Stimulated activated CD4-positive, alpha-beta T cell treated with anti-CD3 and anti-CD28 coated beads, Interleukin-12 subunit alpha, Interleukin-12 subunit beta, amount 100 ng/mL, for 24 hours (primary cell): ENCODE measurements around the gene COLEC12.
"Not testable (repeated sequence)": the region's sequence is repeated elsewhere in the genome, so short reads cannot be mapped to it uniquely, and the experiment has no call there.

ENCODE experiments used
- DNase-seq, 2 experiments: peaks; one replicate each; pipeline ENCODE4 v3.0.0-alpha.2; 2020; ENCODE audit warnings: low read depth in 2 of 2

The COLEC12 gene

DNA sequence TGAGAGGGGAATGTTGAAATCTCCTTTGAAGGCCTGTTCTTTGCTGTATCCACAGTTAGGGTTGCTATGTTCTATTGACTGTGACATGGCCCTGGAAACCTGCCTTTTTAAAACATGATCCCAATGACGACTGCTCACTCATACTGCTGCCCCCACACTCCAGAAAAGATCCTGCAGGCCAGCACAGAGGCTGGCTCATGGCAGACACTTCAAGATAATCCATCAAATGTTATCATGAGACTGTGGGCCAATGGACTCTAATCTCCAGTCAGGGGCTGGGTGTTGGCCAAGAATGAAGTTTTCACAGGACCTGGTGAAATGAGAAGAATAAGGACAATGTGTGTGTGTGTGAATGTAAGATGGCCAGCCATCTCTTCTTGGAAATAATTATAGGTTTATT is 173.7 kb downstream of the COLEC12 start:
- no peak for DNase-seq

DNA sequence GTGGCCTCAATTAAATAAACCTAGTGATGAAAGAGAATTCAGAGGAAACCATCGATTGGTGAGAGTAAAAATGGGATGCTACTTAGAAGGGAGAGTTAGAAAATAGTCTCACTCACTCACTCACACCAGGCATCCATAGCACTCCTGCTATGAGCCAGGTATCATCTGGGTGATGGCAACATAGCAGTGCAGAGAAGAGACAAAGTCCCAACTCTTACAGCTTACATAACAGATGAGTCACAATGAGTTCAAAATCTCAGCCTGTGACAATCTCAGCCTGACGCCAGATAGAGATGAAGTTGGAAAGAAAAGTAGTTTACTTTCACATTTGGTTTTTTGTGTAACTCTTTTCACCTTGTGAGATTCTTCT is 177.3 kb downstream of the COLEC12 start:
- DNase-seq, result no peak

DNA sequence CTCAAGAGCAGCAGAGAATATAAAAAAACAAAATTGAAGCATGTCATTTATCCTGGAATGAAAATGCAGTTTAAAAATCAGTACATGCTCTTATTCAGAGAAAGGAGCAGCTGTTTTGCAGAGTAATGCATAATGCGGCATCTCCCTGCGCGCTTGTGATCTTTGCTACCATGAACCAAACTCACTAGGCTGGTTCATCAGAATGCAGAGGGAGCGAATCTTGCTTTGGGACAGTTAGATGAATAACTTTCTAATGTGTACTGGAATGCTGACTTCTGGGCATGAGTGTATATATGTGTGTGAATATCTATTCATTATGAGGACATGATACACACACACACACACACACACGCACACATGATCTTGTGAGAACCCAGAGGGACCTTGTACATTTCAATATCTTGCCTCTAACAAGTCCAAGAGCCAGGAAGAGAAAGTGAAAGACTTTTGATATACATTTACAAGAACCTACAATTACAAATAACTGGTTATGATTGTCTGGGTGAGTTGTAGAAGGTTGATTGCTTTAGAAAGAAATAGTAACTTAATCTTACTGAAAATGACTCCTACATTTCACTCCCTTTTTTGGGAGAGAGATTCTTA is 178.5 kb downstream of the COLEC12 start:
- no peak for DNase-seq

DNA sequence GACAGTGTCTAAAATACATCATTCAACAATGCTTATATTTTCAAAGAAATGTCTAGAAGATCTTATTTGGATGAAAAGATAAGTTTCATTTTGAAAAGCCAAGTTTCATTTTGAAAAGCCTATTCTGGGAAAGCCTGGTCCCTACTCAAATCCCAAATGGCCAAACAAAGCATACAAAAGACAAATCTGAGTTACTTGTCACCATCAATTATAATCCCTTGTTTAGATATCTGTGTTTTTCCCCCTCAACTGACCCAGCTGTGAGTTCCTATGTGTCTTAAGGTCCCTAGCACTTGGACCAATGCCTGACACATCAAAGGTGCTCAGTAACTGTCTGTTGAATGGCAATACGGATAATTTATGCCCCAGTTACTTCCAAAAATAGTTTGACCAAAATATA is 180.3 kb downstream of the COLEC12 start:
- DNase-seq, result no peak

DNA sequence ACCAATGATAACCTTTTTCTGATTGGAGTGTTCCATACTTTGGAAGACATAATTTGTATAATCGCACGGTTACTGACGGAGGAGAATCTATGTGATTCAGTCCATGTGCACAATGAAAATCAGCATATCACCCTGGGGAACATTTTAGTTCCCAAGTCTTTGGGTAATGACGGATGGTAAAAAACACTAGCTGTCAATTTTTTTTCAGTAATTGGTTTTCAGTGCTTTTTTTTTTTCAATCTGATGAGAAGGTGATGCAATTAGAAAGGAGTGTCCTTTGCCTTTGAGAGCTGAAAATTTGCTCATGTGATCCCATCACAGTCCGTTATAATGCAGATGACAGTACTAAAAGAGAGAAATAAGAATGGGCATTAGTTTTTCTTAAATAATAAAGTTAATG is 180.8 kb downstream of the COLEC12 start:
- no peak for DNase-seq

DNA sequence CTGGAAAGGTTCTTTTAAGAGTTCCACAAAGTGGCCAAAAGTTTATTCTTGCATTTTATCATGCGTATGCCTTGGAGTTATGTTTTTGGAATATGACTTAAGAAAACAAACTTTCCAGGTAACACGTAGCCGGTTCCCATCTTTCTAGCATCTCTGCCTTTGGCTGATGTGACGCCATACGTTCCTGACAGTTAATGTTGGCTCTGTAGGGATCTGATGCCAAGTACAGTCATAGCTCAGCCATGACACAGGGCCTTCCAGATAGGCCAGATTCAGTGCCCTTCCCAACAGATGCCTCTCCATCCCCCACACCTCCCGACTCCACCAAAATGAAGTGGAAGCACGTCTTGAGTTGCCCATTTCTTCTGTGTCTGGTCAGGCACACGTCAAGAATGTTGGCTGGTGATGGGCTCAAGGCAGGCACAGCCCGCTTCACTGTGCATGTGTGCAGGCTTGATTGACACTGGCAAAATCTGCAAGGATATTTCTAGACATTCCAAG is 181.7 kb downstream of the COLEC12 start:
- no peak for DNase-seq

DNA sequence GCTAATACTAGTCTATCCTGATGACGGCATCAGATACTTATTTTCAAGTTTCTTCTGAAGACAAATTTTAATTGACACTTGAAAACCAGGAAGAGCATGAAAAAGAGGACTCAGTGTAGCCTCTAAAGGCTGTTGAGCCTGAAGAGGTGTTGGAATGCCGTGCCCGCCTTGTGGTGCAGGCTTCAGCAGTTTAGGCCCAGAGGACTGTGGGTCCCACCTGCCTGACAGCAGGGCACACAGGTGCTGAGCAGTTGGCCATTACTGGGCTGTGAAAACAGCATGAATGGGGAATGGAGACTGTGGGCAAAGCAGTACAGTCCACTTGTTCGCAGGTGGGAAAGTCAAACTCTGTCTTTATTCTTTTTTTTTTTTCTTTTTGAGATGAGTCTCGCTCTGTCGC is 182.9 kb downstream of the COLEC12 start:
- no peak for DNase-seq

DNA sequence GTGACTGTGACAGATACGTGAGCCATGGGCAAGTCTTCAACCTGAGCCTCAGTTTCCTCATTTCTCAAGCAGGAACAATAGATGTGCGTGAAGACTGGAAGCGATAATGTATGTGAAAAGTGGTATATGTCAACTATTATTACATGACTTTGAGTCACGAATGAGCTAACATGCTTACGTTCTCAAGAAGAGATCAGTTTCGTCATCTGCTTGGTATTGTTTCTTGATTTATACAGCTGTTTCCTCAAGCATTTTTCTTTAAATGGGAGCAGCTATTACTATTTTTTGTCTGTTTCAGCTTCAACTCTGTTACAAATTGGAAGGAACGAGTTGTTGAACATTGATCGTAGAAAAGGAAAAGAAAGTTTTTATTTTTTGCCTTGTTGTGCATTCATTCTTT is 184.1 kb downstream of the COLEC12 start:
- no peak for DNase-seq

DNA sequence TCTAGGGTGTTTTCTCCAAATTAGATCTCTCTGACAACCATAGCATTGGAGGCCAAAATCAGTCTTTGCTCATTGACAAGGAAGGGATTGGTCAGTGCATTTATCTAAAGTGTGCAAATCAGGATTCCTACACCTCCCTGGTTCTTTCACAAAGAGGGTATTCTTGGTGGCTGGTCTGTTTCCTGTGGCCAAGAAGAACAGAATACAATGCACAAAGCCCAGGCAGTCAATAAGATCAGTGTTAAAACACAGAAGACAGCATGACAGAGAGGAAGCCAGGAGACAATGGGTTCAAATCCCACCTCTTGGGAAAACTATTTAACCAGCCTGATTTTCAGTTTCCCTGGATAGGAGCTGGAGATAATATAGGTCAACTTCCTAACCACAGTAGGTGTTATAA is 186.6 kb downstream of the COLEC12 start:
- DNase-seq, result no peak

DNA sequence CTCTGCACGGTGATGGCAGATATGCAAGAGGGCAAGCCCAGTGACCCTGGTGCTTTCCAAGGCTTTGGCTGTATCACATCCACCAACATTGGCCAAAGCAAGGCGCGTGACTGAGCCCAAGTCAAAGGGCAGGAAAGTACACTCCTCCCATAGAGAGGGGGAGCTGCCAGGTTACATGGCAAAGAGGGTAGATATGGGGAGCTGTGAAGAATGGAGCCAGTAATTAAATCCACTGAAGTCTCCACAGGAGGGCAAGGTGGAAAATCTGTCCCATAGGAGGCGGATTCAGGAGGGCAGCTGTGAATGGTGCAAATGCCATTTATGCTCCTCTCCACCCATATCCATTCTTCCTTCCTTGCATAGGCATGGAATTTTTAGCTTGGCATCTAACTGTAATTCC is 188.1 kb downstream of the COLEC12 start:
- DNase-seq, result no peak

DNA sequence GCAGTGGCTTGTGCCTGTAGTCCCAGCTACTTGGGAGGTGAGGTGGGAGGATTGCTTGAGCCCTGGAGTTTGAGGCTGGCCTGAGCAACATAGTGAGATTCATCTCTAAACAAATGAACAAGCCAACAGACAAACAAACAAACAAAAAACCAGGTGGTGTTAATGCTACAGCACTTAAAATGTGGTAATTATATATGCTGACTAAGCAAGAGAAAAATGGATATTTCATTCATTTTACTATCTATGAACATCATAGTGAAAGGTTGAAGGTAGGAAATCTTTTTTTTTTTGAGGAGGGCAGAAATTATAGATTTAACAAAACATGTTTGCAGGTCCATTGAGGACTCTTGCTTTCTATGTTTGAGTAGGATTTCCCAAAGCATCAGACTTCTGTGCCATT is 190.5 kb downstream of the COLEC12 start:
- DNase-seq, result no peak

DNA sequence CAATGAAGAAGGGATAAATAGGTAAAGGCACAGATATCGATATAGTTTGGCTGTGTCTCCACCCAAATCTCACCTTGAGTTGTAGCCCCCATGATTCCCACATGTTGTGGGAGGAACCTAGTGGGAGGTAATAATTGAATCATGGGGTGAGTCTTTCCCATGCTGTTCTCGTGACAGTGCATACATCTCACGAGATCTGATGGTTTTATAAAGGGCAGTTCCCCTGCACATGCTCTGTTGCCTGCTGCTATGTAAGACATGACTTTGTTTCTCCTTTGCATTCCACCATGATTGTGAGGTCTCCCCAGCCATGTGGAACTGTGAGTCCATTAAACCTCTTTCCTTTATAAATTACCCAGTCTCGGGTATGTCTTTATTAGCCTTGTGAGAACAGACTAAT is 192.4 kb downstream of the COLEC12 start:
- DNase-seq, result not testable (repeated sequence)

DNA sequence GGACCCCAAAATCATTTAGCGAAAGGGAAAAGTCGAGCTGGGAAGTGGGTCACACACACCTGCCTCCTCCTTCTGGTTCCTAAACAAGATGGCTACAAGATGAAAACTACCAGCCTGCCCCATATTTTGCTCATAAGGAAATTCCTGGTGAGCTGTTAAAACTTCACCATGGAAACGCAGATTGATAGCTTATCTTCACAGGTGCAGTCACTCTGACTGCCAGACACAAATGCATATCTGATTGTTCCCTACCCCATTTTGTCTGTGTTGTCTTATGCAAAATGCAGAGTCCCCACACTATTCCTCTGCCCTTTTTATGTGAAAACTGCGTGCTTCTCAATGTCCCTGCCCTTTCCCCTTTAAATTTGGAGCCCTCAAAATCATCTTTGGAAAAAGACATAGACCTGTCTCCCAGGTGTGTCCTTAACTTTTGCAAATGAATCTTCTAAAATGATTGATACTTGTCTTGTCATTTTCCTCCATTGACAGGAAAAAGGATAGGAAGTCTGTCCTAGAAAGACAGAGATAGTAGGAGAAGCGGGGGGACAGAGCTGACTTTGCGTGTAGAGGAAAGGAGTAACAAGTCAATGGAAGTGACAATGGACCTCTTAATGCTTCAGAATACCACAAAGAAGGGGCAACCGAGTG is 193.8 kb downstream of the COLEC12 start:
- no peak for DNase-seq

DNA sequence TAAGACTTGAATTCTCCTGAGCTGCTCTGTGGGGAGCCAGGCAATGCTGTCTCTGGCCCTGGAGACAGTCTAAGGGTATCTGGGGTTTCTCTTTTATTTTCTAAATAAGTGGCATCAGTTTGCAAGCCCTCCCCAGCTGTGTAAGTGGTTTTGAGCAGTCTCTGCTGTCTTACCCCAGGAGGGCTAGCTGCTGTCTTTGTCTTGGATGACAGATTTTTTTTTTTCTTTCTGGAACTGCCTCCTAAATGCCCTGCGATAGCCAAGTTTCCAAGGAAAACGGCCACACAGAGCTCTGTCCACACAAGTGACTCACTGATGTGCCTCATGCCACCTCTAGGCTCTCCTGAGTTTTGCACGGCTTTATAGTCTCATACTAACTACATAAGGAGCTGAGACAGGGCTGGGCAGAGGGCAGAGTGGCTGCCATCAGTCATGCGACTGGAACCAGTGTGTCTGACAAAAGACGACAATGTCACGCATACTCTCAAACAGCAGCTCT is 195.4 kb downstream of the COLEC12 start:
- no peak for DNase-seq

DNA sequence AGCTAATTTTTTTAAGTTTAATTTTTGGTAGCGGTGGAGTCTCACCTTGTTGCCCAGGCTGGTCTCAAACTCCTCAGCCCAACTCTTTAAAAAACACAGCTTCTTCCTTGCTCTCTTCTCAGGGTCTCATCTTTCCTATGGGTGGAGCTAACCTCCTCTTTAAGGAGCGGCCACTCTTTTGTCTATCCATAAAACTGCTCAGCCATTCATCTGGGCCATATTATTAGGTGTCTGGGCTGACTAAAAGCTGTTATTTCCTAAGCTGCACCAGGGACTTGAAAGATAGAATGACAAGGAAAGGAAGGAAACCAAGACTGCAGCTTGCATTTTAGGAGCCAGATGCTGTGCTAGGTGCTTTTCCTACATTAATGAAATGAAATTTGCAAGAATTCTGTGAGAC is 196.9 kb downstream of the COLEC12 start:
- DNase-seq, result no peak

DNA sequence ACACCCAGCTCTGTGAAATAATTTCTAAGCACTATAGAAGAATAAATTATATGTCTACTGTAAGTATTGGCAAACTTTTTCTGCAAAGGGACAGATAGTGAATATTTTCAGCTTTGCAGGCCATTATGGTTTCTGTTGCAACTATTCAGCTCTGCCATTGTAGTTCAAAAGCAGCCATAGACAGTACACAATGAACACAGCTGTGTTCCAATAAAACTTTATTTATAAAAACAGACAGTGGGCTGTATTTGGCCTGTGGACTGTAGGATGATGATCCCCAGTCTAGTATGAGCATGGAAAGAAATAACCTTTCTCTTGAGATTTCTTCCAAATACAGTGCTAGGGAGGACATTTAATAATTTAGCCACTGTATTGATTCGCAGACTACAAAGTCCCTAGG is 197.5 kb downstream of the COLEC12 start:
- no peak for DNase-seq

DNA sequence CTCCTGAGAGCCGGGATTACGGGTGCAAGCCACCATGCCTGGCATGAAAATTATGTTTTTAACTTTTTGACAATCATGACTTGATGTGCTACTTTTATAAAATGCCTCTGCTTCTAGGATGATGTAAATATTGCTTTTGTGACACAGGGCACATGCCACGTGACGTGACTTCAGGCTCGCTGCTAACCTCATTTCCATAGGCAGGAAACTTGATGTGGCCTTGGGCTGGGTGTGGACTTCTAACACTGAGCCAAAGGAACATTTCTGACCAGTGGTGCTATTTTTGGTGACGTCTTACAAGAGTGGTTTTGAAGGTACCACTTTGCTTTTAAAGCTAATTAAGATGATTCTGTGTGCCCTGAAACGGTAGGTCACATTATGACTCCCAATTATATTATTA is 198.4 kb downstream of the COLEC12 start:
- DNase-seq, result no peak

DNA sequence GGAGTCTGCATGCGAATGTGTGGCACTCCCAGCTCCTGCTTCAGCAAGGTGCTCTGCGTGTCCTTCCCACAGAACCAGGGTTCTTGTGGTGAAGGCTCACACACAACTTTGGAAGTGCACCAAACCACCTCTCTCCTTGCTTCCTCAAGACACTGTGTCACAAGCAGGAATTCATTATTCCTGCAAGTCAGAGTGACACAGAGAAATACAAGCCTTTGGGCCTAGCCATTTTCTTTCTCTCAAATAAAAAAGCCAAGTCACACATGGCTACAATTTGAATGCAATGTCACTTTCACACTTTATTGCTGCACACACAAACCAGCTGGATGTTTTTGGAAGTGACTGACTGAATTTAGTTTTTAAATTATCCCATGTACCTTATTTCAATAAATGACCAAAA is 202.6 kb downstream of the COLEC12 start:
- DNase-seq, result no peak

DNA sequence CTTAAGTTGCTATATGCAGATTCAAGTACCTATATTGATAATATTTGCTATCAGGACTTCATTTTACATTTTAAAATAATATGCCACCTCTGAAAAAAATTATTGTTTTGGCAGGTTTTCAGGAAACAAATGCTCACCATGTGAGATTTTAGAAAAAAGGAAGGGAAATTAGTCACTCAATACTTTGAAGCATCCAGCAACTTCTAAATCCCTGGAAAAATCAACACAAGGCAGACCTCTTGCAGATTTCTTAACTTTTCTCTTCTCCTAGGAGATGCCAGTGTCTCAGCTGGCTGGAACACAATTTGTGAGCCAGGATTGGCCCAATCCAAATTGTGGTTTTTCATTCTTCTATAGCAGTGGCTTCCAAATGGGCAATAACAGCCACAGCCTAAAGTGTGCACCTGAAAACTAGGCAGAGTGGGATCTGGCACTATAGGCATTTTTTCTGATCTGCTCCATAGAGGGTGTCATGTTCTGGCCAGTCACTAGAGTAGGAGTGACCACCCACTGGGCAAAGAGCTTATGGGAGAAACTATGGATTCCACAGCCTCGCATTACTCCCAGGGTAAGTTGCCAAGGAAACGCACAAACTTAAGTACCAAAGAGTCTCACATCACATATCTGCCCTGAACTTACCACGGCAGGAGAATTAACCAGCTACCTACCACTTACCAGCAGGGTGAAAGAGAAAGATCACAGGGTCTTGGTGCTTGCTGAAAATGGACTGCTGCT is 204.6 kb downstream of the COLEC12 start:
- no peak for DNase-seq

DNA sequence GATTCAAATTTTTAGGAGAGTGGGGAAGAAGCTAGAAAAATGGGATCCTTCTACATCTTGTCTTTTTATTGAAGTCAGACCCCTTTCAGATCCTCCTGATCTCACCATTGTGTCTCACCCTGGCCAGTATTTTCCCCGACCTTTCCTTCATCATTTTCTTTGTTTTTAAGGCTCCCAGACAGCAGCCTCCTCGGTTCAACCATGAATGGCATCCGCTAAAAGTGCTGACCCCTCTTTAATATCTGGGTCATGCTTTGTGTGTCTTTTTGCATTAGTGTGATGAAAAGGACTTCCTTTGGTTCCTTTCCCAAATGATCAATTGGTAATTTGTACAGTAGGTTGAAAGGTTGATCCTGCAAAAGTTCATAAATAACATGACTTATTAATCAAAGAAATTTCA is 205.9 kb downstream of the COLEC12 start:
- DNase-seq, result no peak

DNA sequence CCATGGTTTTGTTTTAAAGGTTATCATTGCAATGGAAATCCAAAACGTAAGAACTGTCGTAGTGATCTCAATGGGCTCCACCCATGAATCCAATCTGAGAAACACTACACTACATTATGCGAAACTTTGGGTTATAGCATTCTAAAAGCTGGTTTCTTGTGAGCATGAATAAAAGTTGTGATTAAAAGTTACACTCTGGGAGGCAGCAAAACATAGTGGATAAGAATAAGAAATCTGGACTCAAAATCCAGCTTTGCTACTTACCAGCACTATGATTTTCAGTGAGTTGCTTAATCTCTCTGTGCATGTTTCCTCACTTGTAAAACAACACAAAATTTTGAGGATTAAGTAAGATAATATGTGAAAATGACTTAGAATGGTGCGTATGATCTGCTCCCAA is 207.0 kb downstream of the COLEC12 start:
- DNase-seq, result no peak

DNA sequence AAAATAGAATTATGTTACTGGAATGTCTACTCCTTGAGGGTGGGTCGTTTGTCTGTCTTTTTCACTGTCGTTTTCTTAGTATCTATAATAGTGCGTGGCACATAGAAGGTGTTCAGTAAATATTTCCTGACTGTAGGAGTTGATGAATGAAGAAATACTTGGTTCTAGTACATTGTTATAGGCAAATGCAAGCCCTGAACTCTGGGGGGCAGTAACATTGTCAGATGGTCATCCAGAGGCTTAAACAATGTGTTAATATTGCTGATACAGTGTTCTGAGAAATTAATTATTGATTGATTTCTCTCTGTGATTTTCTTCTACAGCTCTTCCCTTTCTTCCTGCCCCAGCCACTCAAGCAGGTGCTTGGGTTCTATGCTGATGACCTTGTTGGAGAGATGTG is 208.2 kb downstream of the COLEC12 start:
- no peak for DNase-seq

DNA sequence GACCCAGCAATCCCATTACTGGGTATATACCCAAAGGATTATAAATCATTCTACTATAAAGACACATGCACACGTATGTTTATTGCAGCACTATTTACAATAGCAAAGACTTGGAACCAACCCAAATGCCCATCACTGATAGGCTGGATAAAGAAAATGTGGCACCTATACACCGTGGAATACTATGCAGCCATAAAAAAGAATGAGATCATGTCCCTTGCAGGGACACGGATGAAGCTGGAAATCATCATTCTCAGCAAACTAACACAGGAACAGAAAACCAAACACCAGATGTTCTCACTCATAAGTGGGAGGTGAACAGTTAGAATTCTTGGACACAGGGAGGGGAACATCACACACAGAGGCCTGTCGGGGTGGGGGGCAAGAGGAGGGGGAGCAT is 210.5 kb downstream of the COLEC12 start:
- not testable (repeated sequence) for DNase-seq
